K562 (cell line): Measurements from ENCODE around the gene GPSM3. TPM values are rescaled to one million over a fixed set of nuclear protein-coding genes. Genes with fewer than 3 reads are reported as not detected.

Experiments used
- BRD4 ChIP-seq: fragments of 200-600 bp; sonication (generic); IDR thresholded peaks from 2 replicates; pipeline ENCODE4 v1.6.1; 2017; ENCODE audit warnings: inconsistent platforms
- CAMTA2 ChIP-seq: fragments of 250-450 bp; sonication (Bioruptor Pico); conservative IDR thresholded peaks from 2 replicates; pipeline ENCODE4 v1.5.1; 2022
- CCNT2 ChIP-seq: IDR thresholded peaks from 2 replicates; pipeline ENCODE4 v1.6.1; 2011; ENCODE audit warnings: borderline replicate concordance, low read depth, mild to moderate bottlenecking, moderate library complexity, mixed read lengths, low read length; ENCODE audit not compliant: insufficient read length; ENCODE audit errors: extremely low read depth
- CEBPB ChIP-seq: fragments of 450-650 bp; IDR thresholded peaks from 2 replicates; pipeline ENCODE4 v1.6.1; 2016; ENCODE audit warnings: missing genetic modification characterization, missing compliant biosample characterization
- DPF2 ChIP-seq: fragments of 450-650 bp; IDR thresholded peaks from 2 replicates; pipeline ENCODE4 v1.6.1; 2016
- FOXK2 ChIP-seq, 2 experiments: fragments of 450-650 bp; IDR thresholded peaks in 1 of 2; conservative IDR thresholded peaks in 1 of 2; 2 replicates each; pipeline ENCODE4 v1.6.1; 2016; ENCODE audit warnings: low read depth in 2 of 2, mild to moderate bottlenecking in 1 of 2
- MAFG ChIP-seq: fragments of 450-650 bp; conservative IDR thresholded peaks from 2 replicates; pipeline ENCODE4 v1.6.1; 2016; ENCODE audit warnings: missing genetic modification characterization, missing compliant biosample characterization
- NFIC ChIP-seq: fragments of 450-650 bp; IDR thresholded peaks from 2 replicates; pipeline ENCODE4 v1.6.1; 2017; ENCODE audit warnings: mild to moderate bottlenecking, inconsistent platforms
- RBFOX2 ChIP-seq: fragments of 200-400 bp; formaldehyde crosslinking; IDR thresholded peaks from 2 replicates; pipeline ENCODE4 v1.6.1; 2017; ENCODE audit warnings: low read depth, mild to moderate bottlenecking, low read length, moderate library complexity
- SMC3 ChIP-seq: conservative IDR thresholded peaks from 2 replicates; pipeline ENCODE4 v1.6.1; 2011; ENCODE audit warnings: low read depth, low read length, improper control_type of control experiment; ENCODE audit not compliant: insufficient read depth
- ZBTB7A ChIP-seq: IDR thresholded peaks from 2 replicates; pipeline ENCODE4 v1.6.1; 2011; ENCODE audit warnings: low read depth, mild to moderate bottlenecking, low read length, moderate library complexity, borderline replicate concordance; ENCODE audit not compliant: control insufficient read depth
- ZNF232 ChIP-seq: sonication (generic); formaldehyde crosslinking; IDR thresholded peaks from 2 replicates; pipeline ENCODE4 v1.8.0; 2022; ENCODE audit warnings: mild to moderate bottlenecking, missing genetic modification reagents
- ZNF282 ChIP-seq: sonication (generic); formaldehyde crosslinking; IDR thresholded peaks from 2 replicates; pipeline ENCODE4 v1.8.1; 2023; ENCODE audit warnings: missing genetic modification reagents
- polyA plus RNA-seq, 8 experiments: library from polyadenylated mRNA; depleted of rRNA in 4 of 8; stranded (reverse) in 5 of 8; unstranded in 3 of 8; fragments of >200 nt; fragmentation: Nextera tagmentation in 2 of 8; fragmentation: Illumina TruSeq in 1 of 8; extraction: Ambion mirVana in 2 of 8; extraction: Trizol in 1 of 8; gene quantifications; 2 replicates each; pipeline versions ENCODE4 v1.2.1 to v1.2.3, GENCODE V29; 2011 to 2014; ENCODE audit warnings: inconsistent platforms in 1 of 8, missing spikeins in 1 of 8
- total RNA-seq, 7 experiments: library from RNA; depleted of rRNA in 6 of 7; stranded (reverse); fragments of >200 nt in 6 of 7; fragmentation: Illumina TruSeq in 2 of 7; extraction: Trizol in 2 of 7; gene quantifications; 2 replicates each; pipeline versions ENCODE4 v1.2.1 to v1.2.3, GENCODE V29; 2011 to 2021; ENCODE audit warnings: low replicate concordance in 1 of 7
- TF ChIP-seq, protein P1 (sequence below), 3 experiments: fragments of 200-800 bp in 1 of 3; fragments of 250-450 bp in 1 of 3; fragments of 450-650 bp in 1 of 3; sonication (Bioruptor Pico) in 1 of 3; sonication (Bioruptor generic) in 1 of 3; formaldehyde crosslinking in 1 of 3; IDR thresholded peaks; 2 replicates each; pipeline versions ENCODE4 v1.6.1 to v1.8.0; 2016 to 2022; ENCODE audit warnings: mild to moderate bottlenecking in 2 of 3, missing genetic modification characterization in 2 of 3, missing compliant biosample characterization in 1 of 3, moderate library complexity in 1 of 3
- TF ChIP-seq, protein P2 (sequence below): IDR thresholded peaks from 2 replicates; pipeline ENCODE4 v1.6.1; 2011; ENCODE audit warnings: borderline replicate concordance, low read depth, mild to moderate bottlenecking, moderate library complexity, low read length; ENCODE audit not compliant: insufficient read depth, poor library complexity, severe bottlenecking
- TF ChIP-seq, protein P3 (sequence below): sonication (generic); formaldehyde crosslinking; IDR thresholded peaks from 2 replicates; pipeline ENCODE4 v1.8.0; 2022; ENCODE audit warnings: mild to moderate bottlenecking, missing genetic modification reagents, borderline replicate concordance

Gene GPSM3
- total and polyA plus RNA-seq, 9 of the 15 experiments (the other 6 are each of a cell fraction or from before 2014, with no cell fraction given) = 5.3 to 42.6 (median 24.4) TPM

DNA sequence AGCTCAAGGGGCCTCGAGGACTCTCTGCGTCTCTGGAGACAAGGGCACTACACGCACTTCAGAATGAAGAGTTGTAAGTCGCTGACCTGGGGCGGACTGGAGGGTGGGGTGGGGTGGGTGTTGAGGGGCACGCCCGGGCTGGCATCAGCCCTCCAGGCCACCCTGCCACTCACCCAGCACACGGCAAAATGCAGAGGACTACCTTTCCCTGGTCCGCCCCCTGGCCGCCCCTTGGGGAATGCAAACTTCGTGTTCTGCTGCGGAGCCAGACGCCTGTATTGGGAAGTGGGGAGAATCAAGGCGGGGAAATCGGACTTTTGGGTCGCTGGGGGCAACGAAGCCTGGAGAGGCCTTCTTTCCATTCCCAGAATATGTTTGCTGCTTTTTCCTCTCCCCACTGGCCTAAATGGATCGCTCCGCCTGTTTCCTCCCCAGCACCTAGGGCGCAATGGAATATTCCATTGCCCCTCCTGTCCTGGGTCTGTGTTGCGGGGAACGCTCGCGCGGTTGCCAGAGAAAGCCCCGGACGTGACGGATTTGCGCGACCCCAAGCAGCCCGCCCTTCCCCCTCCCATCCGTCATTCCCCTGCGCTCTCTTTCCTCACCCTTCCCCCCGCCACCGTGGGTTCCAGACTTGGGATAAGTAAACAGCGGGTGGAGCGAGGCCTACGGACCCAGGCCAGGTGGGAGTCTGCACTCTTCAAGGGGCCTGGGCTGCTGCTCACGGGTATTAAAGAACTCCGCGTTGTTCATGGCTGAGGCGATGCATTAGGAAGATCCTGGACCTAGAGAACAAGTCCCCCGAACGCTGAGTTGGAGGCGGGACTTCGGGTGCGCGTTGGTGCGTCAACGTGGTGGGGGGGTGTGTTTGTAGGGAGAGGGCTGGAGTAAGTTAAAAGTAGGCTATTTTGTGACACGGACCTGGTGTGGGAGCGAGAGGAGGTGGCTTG, 38.6 kb downstream of the GPSM3 start, which contains the start of gene PPT2 (continued):
- TF ChIP-seq RBFOX2 (peak; percentile 80), MAFG (tag) (no peak), ZNF232 (CRISPR knock-in tag) (no peak), CAMTA2 (CRISPR knock-in tag) (no peak), SMC3 (peak; percentile 11; the same call in 1 of the 2 replicates), FOXK2 (conservative IDR thresholded peaks at IDR 0.05 in 1 of 2, IDR thresholded peaks at IDR 0.05 in 1 of 2; ENCODE audit: low read depth in 2 of 2) (peak; percentile 97 to 99), ZBTB7A (peak; percentile 82; the same call in 1 of the 2 replicates), DPF2 (0 out of 2 replicates have a peak, but pooled peaks have one; percentile 64), BRD4 (peak; percentile 63; the same call in 1 of the 2 replicates), CEBPB (tag) (0 out of 2 replicates have a peak, but pooled peaks have one; percentile 32), CCNT2 (peak; percentile 54), ZNF282 (CRISPR knock-in tag) (0 out of 2 replicates have a peak, but pooled peaks have one; percentile 67), NFIC (no peak; the same call in 1 of the 2 replicates)
- TF ChIP-seq, protein P1, sequence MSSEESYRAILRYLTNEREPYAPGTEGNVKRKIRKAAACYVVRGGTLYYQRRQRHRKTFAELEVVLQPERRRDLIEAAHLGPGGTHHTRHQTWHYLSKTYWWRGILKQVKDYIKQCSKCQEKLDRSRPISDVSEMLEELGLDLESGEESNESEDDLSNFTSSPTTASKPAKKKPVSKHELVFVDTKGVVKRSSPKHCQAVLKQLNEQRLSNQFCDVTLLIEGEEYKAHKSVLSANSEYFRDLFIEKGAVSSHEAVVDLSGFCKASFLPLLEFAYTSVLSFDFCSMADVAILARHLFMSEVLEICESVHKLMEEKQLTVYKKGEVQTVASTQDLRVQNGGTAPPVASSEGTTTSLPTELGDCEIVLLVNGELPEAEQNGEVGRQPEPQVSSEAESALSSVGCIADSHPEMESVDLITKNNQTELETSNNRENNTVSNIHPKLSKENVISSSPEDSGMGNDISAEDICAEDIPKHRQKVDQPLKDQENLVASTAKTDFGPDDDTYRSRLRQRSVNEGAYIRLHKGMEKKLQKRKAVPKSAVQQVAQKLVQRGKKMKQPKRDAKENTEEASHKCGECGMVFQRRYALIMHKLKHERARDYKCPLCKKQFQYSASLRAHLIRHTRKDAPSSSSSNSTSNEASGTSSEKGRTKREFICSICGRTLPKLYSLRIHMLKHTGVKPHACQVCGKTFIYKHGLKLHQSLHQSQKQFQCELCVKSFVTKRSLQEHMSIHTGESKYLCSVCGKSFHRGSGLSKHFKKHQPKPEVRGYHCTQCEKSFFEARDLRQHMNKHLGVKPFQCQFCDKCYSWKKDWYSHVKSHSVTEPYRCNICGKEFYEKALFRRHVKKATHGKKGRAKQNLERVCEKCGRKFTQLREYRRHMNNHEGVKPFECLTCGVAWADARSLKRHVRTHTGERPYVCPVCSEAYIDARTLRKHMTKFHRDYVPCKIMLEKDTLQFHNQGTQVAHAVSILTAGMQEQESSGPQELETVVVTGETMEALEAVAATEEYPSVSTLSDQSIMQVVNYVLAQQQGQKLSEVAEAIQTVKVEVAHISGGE (CRISPR knock-in tag; IDR thresholded peaks at IDR 0.05) = peak in 1 of 3 experiments; percentile 73; a peak in 2 of 6 replicates
- TF ChIP-seq, protein P2, sequence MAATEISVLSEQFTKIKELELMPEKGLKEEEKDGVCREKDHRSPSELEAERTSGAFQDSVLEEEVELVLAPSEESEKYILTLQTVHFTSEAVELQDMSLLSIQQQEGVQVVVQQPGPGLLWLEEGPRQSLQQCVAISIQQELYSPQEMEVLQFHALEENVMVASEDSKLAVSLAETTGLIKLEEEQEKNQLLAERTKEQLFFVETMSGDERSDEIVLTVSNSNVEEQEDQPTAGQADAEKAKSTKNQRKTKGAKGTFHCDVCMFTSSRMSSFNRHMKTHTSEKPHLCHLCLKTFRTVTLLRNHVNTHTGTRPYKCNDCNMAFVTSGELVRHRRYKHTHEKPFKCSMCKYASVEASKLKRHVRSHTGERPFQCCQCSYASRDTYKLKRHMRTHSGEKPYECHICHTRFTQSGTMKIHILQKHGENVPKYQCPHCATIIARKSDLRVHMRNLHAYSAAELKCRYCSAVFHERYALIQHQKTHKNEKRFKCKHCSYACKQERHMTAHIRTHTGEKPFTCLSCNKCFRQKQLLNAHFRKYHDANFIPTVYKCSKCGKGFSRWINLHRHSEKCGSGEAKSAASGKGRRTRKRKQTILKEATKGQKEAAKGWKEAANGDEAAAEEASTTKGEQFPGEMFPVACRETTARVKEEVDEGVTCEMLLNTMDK = peak; percentile 61
- TF ChIP-seq, protein P3, sequence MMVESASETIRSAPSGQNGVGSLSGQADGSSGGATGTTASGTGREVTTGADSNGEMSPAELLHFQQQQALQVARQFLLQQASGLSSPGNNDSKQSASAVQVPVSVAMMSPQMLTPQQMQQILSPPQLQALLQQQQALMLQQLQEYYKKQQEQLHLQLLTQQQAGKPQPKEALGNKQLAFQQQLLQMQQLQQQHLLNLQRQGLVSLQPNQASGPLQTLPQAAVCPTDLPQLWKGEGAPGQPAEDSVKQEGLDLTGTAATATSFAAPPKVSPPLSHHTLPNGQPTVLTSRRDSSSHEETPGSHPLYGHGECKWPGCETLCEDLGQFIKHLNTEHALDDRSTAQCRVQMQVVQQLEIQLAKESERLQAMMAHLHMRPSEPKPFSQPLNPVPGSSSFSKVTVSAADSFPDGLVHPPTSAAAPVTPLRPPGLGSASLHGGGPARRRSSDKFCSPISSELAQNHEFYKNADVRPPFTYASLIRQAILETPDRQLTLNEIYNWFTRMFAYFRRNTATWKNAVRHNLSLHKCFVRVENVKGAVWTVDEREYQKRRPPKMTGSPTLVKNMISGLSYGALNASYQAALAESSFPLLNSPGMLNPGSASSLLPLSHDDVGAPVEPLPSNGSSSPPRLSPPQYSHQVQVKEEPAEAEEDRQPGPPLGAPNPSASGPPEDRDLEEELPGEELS (CRISPR knock-in tag) = peak; percentile 24; the same call in 1 of the 2 replicates
